SK-N-SH treated with all-trans-retinoic acid at 6 μM for 48 hours (cell line): ENCODE data around the gene KRT39.

ENCODE experiments used
- ATAC-seq: fragments of 200-7000 bp; cut with Tn5 transposase; 3 replicates; pipeline ENCODE4 v1.9.1; 2020; ENCODE audit warnings: mild to moderate bottlenecking, moderate library complexity
- ARNTL ChIP-seq: fragments of 450-650 bp; formaldehyde crosslinking; IDR thresholded peaks from 2 replicates; pipeline ENCODE4 v1.5.0; 2020; ENCODE audit warnings: low read depth, mild to moderate bottlenecking, moderate library complexity, borderline replicate concordance
- CSDC2 ChIP-seq: fragments of 250-450 bp; sonication (Bioruptor Pico); IDR thresholded peaks from 2 replicates; pipeline ENCODE4 v1.5.0; 2020; ENCODE audit warnings: mild to moderate bottlenecking, moderate library complexity
- ESRRG ChIP-seq: fragments of 250-450 bp; sonication (Bioruptor Pico); IDR thresholded peaks from 2 replicates; pipeline ENCODE4 v1.6.1; 2021; ENCODE audit warnings: mild to moderate bottlenecking
- GLIS3 ChIP-seq: fragments of 250-450 bp; sonication (Bioruptor Pico); IDR thresholded peaks from 2 replicates; pipeline ENCODE4 v1.5.0; 2020; ENCODE audit warnings: mild to moderate bottlenecking, moderate library complexity
- ISL1 ChIP-seq: fragments of 250-450 bp; sonication (Bioruptor Pico); IDR thresholded peaks from 2 replicates; pipeline ENCODE4 v2.1.2; 2022; ENCODE audit warnings: mild to moderate bottlenecking, moderate library complexity
- OSR1 ChIP-seq: fragments of 250-450 bp; sonication (Bioruptor Pico); IDR thresholded peaks from 2 replicates; pipeline ENCODE4 v1.8.0; 2022; ENCODE audit warnings: moderate library complexity, mild to moderate bottlenecking, inconsistent platforms
- PPARA ChIP-seq: fragments of 250-450 bp; sonication (Bioruptor Pico); IDR thresholded peaks from 2 replicates; pipeline ENCODE4 v1.5.0; 2020; ENCODE audit warnings: mild to moderate bottlenecking, borderline replicate concordance
- RARB ChIP-seq: fragments of 250-450 bp; sonication (Bioruptor Pico); IDR thresholded peaks from 2 replicates; pipeline ENCODE4 v1.8.0; 2021; ENCODE audit warnings: mild to moderate bottlenecking, moderate library complexity
- TCF4 ChIP-seq: fragments of 250-450 bp; sonication (Bioruptor Pico); IDR thresholded peaks from 2 replicates; pipeline ENCODE4 v1.8.0; 2021; ENCODE audit warnings: mild to moderate bottlenecking, moderate library complexity, borderline replicate concordance
- ZFP3 ChIP-seq: fragments of 250-450 bp; sonication (Bioruptor Pico); IDR thresholded peaks from 2 replicates; pipeline ENCODE4 v1.5.0; 2020; ENCODE audit warnings: mild to moderate bottlenecking, moderate library complexity
- ZFP30 ChIP-seq: fragments of 450-650 bp; formaldehyde crosslinking; IDR thresholded peaks from 2 replicates; pipeline ENCODE4 v1.5.0; 2022; ENCODE audit warnings: mild to moderate bottlenecking, moderate library complexity
- ZNF565 ChIP-seq: fragments of 450-650 bp; formaldehyde crosslinking; conservative IDR thresholded peaks from 2 replicates; pipeline ENCODE4 v1.5.0; 2020; ENCODE audit warnings: low read depth, mild to moderate bottlenecking, moderate library complexity
- ZNF70 ChIP-seq: fragments of 450-650 bp; formaldehyde crosslinking; IDR thresholded peaks from 2 replicates; pipeline ENCODE4 v1.5.0; 2020; ENCODE audit warnings: mild to moderate bottlenecking, moderate library complexity
- ZNF8 ChIP-seq: fragments of 450-650 bp; formaldehyde crosslinking; IDR thresholded peaks from 2 replicates; pipeline ENCODE4 v1.5.0; 2020; ENCODE audit warnings: mild to moderate bottlenecking, moderate library complexity
- TF ChIP-seq, protein P1 (sequence below): fragments of 250-450 bp; sonication (Bioruptor Pico); IDR thresholded peaks from 2 replicates; pipeline ENCODE4 v1.5.0; 2020; ENCODE audit warnings: mild to moderate bottlenecking, moderate library complexity
- TF ChIP-seq, protein P2 (sequence below): fragments of 250-450 bp; sonication (Bioruptor Pico); IDR thresholded peaks from 2 replicates; pipeline ENCODE4 v1.5.1; 2020; ENCODE audit warnings: low read depth, mild to moderate bottlenecking, moderate library complexity
- TF ChIP-seq, protein P3 (sequence below): fragments of 250-450 bp; sonication (Bioruptor Pico); IDR thresholded peaks from 2 replicates; pipeline ENCODE4 v1.8.0; 2020; ENCODE audit warnings: mild to moderate bottlenecking, moderate library complexity, borderline replicate concordance

KRT39 gene

DNA sequence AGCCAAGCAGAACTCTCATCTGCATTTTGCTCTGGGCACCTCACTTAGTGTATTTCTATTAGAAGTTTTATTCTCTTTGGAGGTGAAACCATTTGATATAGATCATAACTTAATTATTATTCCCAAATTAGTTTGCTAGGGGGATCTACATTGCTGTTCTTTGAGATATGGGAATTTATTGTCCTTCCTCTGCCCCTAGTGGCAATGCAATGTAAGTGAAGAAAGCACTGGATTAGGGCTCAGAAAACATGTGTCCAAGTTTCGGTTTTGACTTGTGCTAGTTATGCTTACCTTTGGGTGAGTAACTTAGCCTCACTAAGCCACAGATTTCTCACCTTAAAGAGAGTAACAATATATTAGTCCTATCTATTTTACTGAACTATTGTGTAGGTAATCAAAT, 2.9 kb downstream of the KRT39 start:
- ATAC-seq = peak; percentile 84
- TF ChIP-seq PPARA (CRISPR knock-in tag) (no peak), ZFP3 (no peak)

DNA sequence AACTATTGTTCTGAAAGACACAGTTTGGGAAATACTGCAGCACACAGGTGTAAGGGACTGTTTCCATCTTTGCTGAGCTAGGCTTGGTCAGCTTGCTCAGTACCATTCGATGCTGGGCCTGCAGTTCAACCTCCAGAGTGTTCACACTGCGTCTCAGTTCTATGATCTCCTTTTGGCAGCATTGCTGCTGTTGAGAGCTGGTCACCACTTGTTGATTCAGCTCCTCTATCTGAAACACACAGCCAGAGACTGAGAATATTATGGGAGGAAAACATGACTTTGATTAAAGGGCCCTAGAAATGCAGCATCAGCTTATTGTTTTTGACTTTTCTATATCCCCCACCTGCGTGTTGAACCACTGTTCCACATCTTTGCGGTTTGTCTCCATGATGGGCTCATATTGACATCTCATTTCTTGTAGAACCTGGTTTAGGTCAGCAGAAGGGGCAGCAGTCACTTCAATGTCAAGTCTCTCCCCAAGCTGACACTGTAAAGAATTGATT, 4.6 kb downstream of the KRT39 start:
- TF ChIP-seq ZFP30 (CRISPR knock-in tag) (no peak), ISL1 (CRISPR knock-in tag) (no peak), GLIS3 (no peak), ZNF565 (CRISPR knock-in tag) (no peak), ESRRG (CRISPR knock-in tag) (no peak), ARNTL (no peak), TCF4 (no peak), OSR1 (CRISPR knock-in tag) (no peak), CSDC2 (no peak), ZNF8 (CRISPR knock-in tag) (no peak), ZFP3 (no peak), RARB (CRISPR knock-in tag) (no peak)
- TF ChIP-seq, protein P1, sequence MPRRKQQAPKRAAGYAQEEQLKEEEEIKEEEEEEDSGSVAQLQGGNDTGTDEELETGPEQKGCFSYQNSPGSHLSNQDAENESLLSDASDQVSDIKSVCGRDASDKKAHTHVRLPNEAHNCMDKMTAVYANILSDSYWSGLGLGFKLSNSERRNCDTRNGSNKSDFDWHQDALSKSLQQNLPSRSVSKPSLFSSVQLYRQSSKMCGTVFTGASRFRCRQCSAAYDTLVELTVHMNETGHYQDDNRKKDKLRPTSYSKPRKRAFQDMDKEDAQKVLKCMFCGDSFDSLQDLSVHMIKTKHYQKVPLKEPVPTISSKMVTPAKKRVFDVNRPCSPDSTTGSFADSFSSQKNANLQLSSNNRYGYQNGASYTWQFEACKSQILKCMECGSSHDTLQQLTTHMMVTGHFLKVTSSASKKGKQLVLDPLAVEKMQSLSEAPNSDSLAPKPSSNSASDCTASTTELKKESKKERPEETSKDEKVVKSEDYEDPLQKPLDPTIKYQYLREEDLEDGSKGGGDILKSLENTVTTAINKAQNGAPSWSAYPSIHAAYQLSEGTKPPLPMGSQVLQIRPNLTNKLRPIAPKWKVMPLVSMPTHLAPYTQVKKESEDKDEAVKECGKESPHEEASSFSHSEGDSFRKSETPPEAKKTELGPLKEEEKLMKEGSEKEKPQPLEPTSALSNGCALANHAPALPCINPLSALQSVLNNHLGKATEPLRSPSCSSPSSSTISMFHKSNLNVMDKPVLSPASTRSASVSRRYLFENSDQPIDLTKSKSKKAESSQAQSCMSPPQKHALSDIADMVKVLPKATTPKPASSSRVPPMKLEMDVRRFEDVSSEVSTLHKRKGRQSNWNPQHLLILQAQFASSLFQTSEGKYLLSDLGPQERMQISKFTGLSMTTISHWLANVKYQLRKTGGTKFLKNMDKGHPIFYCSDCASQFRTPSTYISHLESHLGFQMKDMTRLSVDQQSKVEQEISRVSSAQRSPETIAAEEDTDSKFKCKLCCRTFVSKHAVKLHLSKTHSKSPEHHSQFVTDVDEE (CRISPR knock-in tag) = no peak
- TF ChIP-seq, protein P2, sequence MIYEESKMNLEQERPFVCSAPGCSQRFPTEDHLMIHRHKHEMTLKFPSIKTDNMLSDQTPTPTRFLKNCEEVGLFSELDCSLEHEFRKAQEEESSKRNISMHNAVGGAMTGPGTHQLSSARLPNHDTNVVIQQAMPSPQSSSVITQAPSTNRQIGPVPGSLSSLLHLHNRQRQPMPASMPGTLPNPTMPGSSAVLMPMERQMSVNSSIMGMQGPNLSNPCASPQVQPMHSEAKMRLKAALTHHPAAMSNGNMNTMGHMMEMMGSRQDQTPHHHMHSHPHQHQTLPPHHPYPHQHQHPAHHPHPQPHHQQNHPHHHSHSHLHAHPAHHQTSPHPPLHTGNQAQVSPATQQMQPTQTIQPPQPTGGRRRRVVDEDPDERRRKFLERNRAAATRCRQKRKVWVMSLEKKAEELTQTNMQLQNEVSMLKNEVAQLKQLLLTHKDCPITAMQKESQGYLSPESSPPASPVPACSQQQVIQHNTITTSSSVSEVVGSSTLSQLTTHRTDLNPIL (CRISPR knock-in tag) = no peak
- TF ChIP-seq, protein P3, sequence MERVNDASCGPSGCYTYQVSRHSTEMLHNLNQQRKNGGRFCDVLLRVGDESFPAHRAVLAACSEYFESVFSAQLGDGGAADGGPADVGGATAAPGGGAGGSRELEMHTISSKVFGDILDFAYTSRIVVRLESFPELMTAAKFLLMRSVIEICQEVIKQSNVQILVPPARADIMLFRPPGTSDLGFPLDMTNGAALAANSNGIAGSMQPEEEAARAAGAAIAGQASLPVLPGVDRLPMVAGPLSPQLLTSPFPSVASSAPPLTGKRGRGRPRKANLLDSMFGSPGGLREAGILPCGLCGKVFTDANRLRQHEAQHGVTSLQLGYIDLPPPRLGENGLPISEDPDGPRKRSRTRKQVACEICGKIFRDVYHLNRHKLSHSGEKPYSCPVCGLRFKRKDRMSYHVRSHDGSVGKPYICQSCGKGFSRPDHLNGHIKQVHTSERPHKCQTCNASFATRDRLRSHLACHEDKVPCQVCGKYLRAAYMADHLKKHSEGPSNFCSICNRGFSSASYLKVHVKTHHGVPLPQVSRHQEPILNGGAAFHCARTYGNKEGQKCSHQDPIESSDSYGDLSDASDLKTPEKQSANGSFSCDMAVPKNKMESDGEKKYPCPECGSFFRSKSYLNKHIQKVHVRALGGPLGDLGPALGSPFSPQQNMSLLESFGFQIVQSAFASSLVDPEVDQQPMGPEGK = no peak
- no peak for ATAC-seq

DNA sequence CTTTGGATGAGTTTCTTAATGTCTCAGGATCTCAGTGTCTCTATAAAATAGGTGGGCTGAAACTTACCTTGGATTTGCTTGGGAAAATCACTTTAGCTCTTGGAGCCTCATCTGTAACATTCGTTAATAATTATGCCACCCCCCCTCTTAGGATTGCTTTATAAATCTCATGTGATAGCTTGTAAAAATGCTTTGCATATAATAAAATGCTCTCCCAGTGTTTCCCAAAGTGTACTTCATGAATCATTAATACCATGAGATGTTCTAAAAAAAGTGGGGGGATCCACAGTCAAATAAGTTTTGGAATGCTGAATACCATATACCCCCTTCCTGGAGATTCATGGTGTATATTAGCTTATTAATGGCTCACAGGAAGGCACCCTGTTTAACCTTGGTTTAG, 5.2 kb downstream of the KRT39 start:
- ATAC-seq = no peak
- TF ChIP-seq ZNF70 (CRISPR knock-in tag) = no peak
- TF ChIP-seq ZNF565 (CRISPR knock-in tag) = no peak
- TF ChIP-seq, protein P2 (CRISPR knock-in tag) = no peak
- TF ChIP-seq RARB (CRISPR knock-in tag) = no peak

DNA sequence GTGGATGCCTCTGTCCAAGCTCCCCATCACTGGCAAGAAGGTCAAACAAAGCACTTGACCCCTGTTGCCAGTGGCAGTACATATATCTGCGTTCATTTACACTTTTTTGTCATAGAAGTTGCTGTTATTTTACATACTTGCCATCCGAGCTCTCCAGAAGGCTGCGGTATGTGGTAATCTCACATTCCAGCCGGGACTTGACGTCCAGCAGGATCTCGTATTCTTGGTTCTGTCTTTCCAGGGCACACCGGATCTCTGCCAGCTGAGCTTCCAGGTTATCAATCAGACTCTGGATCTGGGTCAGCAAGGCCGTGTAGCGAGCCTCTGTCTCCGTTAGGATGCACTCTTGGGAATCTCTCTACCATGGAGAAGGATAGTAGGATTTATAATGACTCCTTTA, 6.6 kb downstream of the KRT39 start:
- ATAC-seq = no peak
- TF ChIP-seq ZNF565 (CRISPR knock-in tag) = no peak
- no peak for TF ChIP-seq CSDC2
- TF ChIP-seq PPARA (CRISPR knock-in tag) = no peak
- TF ChIP-seq, protein P2 (CRISPR knock-in tag) = no peak
- TF ChIP-seq, protein P1 (CRISPR knock-in tag) = no peak
- TF ChIP-seq RARB (CRISPR knock-in tag) = no peak
- TF ChIP-seq ISL1 (CRISPR knock-in tag) = no peak
- TF ChIP-seq OSR1 (CRISPR knock-in tag) = no peak
